Measurements from ENCODE around the gene ADAMTS6.
"Not testable (repeated sequence)": the region's sequence is repeated elsewhere in the genome, so short reads cannot be mapped to it uniquely, and the experiment has no call there.

ADAMTS6 gene

GRCh38 chr5:65474130-65474711 is 7.5 kb downstream of the ADAMTS6 start:
- DNase-seq = no peak

GRCh38 chr5:65468633-65469032 is 13.1 kb downstream of the ADAMTS6 start:
- DNase-seq = no peak

DNA sequence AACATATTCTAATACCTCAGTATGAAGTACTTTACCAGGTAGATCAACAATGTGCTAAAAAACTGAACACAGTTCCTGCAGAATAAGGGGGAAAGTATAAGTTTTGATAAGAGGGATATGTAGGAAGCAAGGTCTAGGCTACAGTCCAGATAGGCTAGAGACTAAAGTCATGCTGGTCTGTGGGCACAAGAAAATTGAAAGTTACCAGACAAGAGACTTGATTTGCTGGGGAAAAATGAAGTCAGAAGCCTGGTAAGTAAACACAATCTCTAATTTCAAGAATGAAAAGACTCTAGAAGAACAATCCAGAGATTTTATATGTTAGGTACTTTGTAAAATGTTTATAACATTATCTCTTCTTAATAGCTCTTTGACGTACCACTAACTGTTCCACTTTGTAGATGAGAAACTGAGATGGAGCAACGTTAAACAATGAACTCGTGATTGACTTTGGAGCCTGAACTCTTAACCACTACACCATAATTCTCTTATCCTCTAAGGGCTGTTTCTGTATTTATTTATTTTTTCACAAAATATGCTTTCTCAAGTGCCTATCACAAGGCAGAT is 19.5 kb downstream of the ADAMTS6 start:
- no peak for DNase-seq

GRCh38 chr5:65461490-65461889 is 20.2 kb downstream of the ADAMTS6 start:
- DNase-seq = no peak

- no peak for DNase-seq
Measured at GRCh38 chr5:65459995-65460394, 21.7 kb downstream of the ADAMTS6 start.

DNA sequence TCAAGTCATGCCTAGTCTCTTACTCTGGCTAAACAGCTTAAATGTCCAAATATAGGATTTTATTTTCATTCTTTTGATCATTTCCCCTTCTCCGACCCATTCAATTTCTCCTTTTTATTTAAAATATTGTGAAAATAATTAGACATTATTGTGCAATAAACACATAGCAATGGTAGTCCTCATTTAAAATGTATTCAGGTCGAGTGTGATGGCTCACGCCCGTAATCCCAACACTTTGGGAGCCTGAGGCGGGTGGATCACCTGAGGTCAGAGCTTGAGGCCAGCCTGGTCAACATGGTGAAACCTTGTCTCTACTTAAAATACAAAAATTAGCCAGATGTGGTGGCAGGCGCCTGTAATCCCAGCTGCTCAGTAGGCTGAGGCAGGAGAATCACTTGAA is 26.7 kb downstream of the ADAMTS6 start:
- no peak for DNase-seq

GRCh38 chr5:65451436-65451835 is 30.3 kb downstream of the ADAMTS6 start:
- DNase-seq = no peak

- no peak for DNase-seq
Measured at GRCh38 chr5:65446682-65447081, 35.0 kb downstream of the ADAMTS6 start.

- DNase-seq = no peak
Measured at GRCh38 chr5:65441800-65442199, 39.9 kb downstream of the ADAMTS6 start.

DNA sequence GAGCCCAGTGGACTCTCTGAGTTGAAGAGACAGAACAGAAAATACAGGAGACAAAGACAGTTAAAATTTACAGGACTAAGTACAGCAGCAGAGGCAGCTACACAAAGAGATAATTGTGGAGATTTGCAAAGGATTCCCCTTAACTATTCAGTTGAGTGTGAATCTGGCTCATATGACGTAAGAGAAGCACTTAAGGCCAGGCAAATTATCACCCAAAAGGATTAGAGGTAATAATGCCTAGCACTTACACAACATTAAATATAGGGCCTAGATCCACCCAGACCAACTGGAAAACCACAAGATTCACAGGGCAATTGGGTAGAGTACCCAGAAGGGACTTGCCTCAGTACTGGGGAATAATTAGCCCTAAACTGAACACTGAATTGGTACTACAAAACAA is 41.3 kb downstream of the ADAMTS6 start:
- DNase-seq = no peak

GRCh38 chr5:65434122-65434521 is 47.6 kb downstream of the ADAMTS6 start:
- no peak for DNase-seq

- no peak for DNase-seq
Measured at GRCh38 chr5:65426656-65427055, 55.1 kb downstream of the ADAMTS6 start.

DNA sequence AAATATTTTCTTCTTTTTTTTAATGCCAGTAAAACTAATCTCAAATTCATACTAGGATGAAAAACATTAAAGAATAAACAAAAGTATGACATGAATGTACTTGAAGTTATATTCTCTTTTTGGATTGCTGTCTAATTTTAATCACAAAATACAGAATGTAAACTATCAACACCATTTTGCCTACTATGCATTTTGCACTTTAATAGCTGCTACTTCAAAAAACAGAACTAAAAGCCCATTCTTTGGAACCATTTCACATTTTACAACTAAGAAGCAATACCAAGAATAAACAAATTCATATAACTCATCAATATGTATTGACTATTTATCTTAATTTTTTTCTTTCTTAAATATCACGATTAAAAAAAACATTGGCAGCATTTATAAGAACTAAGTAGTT is 58.1 kb downstream of the ADAMTS6 start:
- DNase-seq = no peak

DNA sequence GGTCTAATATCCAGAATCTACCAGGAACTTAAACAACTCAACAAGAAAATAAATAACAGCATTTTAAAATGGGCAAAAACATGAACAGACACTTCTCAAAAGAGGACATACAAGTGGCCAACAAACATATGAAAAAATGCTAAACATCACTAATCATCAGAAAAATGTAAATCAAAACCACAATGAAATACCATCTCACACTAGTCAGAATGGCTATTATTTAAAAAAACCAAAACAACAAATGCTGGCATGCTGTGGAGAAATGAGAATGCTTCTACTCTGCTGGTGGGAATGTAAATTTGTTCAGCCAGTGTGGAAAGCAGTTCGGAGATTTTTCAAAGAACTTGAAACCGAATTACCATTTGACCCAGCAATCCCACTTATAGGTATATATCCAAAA is 63.1 kb downstream of the ADAMTS6 start:
- DNase-seq = no peak

- DNase-seq = no peak
Measured at GRCh38 chr5:65413822-65414221, 67.9 kb downstream of the ADAMTS6 start.

DNA sequence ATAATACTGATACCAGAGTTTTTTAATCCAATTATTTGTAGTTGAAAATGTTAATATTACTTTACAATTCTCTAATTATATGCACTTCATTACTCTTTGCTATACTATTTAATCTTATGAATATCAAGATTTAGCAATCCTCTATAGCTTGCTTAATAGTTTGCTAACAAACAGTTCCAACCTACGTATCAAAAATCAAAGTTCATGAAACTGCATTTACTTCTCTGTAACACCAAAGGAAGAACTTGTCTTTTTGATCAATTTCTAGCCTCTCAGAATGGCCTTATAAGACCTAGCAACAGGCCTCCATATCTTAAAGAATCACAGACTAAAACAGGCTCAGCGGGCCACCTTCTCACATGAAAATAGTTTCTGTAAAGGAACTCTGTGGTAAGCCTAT is 68.9 kb downstream of the ADAMTS6 start:
- DNase-seq = no peak

DNA sequence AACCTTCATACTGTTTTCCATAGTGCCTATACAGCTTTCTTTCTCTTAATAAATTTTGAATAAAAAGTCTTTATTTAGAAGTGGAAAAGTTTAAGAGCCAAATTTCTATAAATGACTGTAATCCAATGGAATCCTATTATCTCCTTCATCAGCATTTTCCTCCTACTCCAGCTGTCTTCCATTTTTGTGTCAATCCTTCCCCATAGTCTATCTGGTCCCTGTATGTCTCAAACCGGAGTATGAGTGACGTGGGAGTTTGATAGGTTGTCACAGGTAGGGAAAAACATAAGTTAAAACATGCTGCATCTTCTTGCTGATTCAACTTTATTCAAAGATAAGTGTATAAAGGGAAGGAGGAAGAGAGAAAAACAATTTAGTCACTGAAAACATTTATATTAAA is 70.4 kb downstream of the ADAMTS6 start:
- no peak for DNase-seq

DNA sequence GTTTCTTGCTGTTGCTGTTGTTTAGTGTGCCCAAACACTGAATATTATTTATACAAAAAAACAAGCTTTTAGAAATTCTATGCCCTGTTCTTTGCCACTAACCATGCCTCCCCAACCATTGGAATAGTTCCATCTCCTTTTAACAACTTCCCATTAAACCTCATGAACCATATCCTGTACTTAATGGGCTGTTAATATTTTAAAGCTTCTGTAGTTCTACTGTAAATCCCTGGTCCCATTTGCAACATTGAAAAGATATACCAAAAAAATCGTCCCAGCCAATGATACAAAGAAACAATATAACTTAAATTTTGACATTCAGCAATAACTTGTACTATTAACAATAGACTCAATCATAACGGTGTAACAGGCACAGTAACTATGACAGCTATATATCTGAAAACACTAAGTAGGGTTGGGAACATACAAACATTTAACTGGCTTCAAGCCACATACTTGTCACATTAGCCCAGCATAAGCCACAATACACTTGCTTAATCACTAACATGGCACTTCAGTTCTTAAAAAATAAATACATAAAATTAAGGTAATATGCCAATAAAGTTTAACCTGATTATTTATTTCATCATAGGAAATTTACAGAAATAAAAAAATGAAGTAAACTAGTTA is 86.1 kb downstream of the ADAMTS6 start:
- DNase-seq = no peak

DNA sequence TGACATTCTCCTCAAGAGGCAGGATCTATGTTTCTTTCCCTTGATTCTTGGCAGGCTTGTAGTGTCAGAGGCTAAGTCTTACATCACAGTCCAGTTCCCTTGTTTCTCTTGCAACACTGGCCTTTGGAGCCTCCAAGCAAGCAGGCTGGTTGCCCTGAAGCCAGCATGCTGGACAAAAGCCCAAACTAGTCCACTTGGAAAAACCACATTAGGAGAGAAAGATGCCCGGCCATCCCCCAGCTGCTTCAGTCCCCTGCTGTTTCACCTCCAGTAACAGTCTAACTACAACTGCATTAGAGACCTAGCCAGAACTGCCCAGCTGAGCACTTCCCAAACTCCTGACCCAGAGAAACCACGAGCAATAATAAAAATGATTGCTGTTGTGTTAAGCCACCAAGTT is 87.6 kb downstream of the ADAMTS6 start:
- no peak for DNase-seq

DNA sequence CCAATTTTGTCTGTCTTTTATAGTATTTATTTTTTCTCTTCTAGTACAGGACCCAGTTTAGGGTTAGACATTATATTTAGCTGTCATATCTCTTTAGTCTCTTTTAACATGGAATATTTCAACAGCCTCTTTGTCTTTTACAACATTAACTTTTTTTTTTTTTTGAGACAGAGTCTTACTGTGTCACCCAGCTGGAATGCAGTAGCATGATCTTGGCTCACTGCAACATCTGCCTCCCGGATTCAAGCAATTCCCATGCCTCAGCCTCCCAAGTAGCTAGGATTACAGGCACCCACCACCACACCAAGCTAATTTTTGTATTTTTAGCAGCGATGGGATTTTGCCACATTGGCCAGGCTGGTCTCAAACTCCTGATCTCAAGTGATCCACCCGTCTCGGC is 90.1 kb downstream of the ADAMTS6 start:
- no peak for DNase-seq

- no peak for DNase-seq
Measured at GRCh38 chr5:65390208-65390607, 91.5 kb downstream of the ADAMTS6 start.

- no peak for DNase-seq
Measured at GRCh38 chr5:65383859-65384258, 97.9 kb downstream of the ADAMTS6 start.

GRCh38 chr5:65382582-65382981 is 99.1 kb downstream of the ADAMTS6 start:
- DNase-seq = no peak

DNA sequence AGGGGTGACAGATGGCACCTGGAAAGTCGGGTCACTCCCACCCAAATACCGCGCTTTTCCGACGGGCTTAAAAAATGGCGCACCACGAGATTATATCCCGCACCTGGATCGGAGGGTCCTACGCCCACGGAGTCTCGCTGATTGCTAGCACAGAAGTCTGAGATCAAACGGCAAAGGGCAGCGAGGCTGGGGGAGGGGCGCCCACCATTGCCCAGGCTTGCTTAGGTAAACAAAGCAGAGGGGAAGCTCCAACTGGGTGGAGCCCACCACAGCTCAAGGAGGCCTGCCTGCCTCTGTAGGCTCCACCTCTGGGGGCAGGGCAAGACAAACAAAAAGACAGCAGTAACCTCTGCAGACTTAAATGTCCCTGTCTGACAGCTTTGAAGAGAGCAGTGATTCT is 111.2 kb downstream of the ADAMTS6 start:
- DNase-seq = not testable (repeated sequence)

GRCh38 chr5:65366655-65367054 is 115.1 kb downstream of the ADAMTS6 start:
- DNase-seq = no peak

All from CD4-positive, alpha-beta T cell treated with Interferon gamma for 1 hour (primary cell).